DMS153 (cell line): ENCODE measurements around the gene BLVRB.
"Not testable (repeated sequence)": the region's sequence is repeated elsewhere in the genome, so short reads cannot be mapped to it uniquely, and the experiment has no call there.

Source experiments
- DNase-seq: peaks from one replicate; lab custom pipeline; 2025; lab: John Stamatoyannopoulos, UW

Gene BLVRB

DNA sequence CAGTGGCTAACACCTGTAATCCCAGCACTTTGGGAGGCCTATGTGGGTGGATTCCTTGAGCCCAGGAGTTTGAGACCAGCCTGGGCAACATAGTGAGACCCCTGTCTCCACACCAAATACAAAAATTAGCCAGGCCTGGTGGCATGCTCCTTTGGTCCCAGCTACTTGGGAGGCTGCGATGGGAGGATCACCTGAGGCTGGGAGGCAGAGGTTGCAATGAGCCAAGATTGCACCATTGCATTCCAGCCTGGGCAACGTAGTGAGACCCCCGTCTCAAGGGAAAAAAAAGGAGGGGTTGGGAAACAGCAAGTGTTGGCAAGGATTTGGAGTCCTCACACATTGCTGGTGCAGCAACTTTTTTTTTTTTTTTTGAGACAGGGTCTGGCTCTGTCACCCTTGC is 20.5 kb upstream of the BLVRB start:
- DNase-seq = no peak

DNA sequence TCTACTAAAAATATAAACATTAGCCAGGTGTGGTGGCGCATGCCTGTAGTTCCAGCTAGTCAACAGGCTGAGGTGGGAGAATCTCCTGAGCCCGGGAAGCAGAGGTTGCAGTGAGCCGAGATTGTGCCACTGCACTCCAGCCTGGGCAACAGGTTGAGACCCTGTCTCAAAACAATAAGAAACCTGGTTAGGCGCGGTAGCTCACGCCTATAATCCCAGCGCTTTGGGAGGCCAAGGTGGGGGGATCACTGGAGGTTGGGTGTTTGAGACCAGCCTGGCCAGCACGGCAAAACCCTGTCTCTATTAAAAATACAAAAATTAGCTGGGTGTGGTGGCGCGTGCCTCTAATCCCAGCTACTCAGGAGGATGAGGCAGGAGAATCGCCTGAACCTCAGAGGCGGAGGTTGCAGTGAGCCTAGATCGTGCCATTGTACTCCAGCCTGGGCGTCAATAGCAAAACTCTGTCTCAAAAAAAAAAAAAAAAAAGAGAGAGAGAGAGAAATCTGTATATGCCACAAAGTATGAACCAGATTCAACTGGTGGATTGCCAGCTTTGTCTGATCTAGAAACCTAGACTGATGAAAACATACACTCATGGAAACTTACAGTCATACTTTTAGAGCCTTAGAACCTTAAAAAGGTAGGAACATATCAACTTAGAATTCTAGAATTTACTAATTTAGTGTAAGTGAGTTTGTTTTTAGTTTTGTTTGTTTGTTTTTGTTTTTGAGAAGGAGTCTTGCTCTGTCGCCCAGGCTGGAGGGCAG is 10.5 kb upstream of the BLVRB start:
- DNase-seq = not testable (repeated sequence)

DNA sequence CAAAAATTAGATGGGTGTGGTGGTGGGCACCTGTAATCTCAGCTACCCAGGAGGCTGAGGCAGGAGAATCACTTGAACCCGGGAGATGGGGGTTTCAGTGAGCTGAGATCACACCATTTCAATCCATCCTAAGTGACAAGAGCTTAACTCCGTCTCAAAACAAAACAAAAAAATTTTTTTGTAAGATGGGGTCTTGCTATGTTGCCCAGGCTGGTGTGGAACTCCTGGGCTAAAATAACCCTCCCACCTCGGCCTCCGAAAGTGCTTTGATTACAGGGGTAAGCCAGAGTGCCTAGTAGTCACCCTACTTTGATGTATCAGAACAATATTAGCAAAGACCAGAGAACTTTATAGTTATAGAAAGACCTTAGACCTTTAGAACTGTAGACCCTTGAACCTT is 9.2 kb upstream of the BLVRB start:
- DNase-seq = no peak

DNA sequence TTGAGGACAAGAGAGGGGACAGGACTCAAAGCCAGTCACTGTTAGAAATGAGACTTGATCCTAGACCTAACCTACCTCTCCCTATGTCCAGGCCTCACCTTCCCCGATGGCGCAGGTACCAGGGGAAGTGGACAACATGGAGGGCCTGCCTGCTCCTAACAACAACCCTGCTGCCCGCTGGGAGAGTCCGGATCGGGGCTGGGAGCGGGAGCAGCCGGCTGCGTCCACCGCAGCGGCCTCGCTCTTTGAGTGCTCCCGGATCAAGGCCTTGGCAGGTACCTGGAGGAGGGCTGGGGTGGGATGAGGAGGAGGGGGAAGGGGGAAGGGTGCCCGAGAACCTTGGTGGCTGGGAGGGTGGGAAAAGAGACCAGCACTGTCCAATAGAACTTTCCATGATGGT is 7.0 kb upstream of the BLVRB start:
- no peak for DNase-seq

- DNase-seq = no peak
These were observed 5.6 kb upstream of the BLVRB start for GRCh38 chr19:40471111-40471510.

GRCh38 chr19:40469011-40469410 is 3.5 kb upstream of the BLVRB start:
- DNase-seq = no peak

DNA sequence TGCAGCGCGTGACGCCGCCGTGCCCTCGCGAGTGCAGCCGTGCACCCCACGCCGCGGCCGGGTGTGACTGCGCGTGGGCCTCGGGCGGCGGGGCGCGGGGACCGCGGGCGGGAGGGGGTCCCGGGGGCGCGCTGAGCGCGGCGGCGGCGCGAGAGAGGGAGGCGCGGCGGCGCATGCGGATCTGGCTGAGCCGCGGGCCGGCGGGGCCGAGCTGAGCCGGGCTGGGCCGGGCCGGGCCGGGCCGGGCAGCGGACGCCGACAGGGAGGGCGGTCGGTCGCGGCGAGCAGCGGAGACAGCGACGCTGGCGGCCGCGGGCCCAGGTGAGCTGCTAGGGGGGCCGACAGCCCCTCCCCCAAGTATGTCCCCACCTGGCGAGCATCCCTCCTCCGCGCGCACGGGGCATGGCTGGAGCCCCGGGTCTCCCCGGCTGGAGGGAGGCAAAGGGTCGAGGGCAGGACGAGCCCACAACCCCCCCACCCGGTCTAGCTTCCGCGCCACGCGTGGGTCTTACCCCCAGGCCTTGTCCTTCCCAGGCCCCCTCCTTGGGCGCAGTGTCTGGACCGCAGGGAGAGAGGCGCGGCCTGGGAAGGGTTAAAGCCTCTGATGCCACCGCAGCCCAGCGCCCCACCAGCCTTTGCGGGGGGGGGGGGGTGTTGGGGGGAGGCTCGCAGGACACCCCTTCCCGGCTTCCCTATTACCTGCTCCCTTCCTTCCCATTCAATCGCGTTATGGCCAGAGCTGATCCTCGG is 1.6 kb upstream of the BLVRB start, which contains the start of gene SPTBN4:
SPTBN4 (plus strand) TSS at position 17 of the 750 bp plus-strand sequence. CDS start 5,621 bp downstream, outside the sequence.
- DNase-seq = no peak

- DNase-seq = no peak
These were observed 857 bp upstream of the BLVRB start for GRCh38 chr19:40466219-40466984.

- DNase-seq = no peak
These were observed 454 bp downstream of the BLVRB start for GRCh38 chr19:40465025-40465556.

DNA sequence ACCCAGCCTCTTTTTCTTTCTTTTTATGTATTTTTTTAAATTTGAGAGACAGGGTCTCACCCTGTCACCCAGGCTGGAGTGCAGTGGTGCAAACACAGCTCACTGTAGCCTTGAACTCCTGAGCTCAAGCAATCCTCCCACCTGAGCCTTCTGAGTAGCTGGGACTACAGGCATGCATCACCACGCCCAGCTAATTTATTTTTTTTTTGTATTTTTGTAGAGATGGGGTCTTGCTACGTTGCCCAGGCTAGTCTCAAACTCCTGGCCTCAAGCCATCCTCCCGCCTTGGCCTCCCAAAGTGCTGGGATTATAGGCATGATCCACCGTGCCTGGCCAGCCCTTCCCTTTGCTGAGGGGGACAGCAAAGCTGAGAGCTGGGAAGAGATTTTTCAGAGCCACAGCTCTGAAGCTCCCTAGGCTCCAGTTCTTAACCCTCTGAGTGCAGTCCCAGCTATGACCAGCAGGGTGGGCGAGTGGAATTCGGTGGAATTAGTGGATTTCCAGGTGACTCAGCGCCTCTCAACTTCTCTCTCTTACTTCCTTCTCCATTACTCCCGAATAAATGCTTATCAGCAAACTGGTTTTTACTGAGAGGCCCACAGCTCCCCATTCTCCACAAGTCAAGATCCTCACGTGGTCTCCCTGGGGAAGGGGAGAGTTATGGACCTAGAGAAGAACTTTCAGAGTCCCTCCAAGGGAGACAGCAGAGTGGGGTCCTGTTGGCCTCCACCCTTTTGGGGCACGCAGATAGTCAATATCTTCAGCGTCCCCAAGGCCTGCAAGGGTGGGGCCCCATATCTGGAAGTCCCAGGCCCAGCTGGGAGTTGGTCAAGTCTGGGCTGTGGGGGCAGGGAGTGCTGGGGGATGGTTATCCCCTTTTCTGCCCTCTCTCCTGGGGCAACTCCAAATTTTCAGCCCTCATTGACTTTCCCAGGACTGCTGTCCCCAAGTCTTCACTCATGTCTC is 1.2 kb downstream of the BLVRB start:
- DNase-seq = peak; percentile 62

- DNase-seq = not testable (repeated sequence)
These were observed 1.9 kb downstream of the BLVRB start for GRCh38 chr19:40463587-40464037.

DNA sequence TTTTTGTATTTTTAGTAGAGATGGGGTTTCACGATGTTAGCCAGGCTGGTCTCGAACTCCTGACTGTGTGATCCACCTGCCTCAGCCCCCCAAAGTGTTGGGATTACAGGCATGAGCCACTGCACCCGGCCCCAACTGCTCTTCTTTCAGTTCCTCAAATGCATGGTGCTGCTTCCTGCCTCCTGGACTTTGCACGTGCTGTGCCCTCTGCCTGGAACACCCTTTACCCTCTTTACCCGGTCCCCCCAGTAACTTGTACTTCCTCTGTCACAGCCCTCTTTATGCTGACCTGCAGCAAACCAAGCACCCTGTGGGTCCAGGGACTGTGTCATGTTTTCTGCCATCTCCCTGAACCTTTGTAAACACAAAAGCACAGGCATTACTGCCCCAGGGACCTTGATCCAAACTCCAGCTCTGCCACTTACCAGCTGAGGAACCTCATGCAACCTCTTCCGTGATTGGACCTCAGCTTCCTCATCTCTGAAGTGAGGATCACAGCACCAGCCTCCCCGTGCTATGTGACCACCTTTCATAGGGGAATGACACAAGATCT is 3.8 kb downstream of the BLVRB start:
- DNase-seq = no peak

DNA sequence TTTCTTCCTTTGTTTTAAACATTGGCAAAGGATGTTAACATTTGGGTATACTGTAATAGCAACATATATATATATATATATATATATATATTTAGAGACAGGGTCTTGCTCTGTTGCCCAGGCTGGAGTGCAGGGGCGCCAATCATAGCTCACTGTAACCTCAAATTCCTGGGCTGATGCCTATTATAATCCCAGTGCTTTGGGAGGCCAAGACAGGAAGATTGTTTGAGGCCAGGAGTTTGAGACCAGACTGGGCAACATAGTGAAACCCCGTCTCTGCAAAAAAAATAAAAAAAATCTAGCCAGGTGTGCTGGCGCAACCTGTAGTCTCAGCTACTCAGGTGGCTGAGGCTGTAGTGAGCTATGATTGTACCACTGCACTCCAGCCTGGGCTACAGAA is 5.4 kb downstream of the BLVRB start:
- DNase-seq = no peak

GRCh38 chr19:40458597-40458974 is 7.0 kb downstream of the BLVRB start:
- no peak for DNase-seq

- DNase-seq = no peak
These were observed 7.5 kb downstream of the BLVRB start for GRCh38 chr19:40457953-40458596.

DNA sequence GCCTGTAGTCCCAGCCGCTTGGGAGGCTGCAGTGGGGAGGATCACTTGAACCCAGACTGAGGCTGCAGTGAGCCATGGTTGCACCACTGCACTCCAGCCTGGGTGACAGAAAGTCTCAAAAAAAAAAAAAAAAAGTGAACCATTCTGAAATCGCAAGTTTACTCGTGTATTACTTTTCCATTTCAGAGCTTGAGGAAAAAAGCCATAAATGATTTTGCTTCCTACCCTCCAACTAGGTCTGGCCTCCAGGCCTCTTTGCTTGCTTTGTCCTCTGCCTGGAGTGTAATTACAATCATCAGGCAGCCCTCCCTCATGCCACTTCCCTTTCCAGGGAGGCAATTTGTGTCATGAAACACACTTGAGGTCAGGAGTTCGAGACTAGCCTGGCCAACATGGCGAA is 8.5 kb downstream of the BLVRB start:
- DNase-seq = no peak

GRCh38 chr19:40453943-40454342 is 11.6 kb downstream of the BLVRB start:
- not testable (repeated sequence) for DNase-seq

DNA sequence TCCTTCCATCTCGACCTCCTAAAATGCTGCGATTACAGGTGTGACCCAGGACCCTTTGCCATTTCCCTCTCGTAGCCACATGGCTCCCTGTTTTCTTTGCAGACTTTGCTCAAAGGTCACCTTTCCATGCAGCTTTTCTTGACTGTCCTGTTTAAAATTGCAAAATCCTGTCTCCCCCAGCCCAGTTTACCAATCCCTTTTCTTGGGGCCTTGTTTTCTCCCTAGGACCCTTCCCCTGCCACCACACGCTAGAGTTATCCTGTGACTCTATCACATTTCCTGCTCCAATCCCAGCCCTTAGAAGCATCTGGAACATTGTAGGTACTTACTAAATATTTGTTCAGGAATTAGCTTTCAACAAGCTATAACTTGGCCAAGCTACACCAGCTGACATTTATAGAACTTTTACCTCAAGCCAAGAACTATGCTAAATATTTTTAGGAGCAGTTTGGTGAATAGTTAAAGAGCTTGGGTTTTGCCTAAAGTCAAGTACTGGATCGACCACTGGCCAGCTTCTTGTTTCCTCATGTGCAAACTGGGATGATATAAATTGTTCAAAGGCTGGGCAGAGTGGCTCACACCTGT is 12.3 kb downstream of the BLVRB start:
- no peak for DNase-seq

GRCh38 chr19:40452016-40452415 is 13.5 kb downstream of the BLVRB start:
- no peak for DNase-seq

DNA sequence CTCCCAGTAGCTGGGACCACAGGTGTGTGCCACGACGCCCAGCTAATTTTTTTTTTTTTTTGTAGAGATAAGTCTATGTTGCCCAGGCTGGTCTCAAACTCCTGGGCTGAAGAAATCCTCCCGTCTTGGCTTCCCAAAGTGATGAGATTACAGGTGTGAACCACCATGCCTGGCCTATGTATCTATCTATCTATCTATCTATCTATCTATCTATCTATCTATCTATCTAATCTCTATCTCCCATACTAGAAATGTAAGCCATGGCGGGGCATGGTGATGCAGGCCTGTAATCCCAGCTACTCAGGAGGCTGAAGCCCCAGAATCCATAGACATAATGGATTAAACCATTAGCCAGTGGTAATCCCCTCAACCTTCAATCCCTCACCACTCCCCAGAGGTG is 14.9 kb downstream of the BLVRB start:
- DNase-seq = no peak
